NCI-H748 (cell line): ENCODE data around the gene CCDC120.

ENCODE experiments used
- DNase-seq: peaks from one replicate; lab custom pipeline; 2025; ENCODE audit not compliant: unreplicated experiment; lab: John Stamatoyannopoulos, UW

CCDC120 gene, protein sequence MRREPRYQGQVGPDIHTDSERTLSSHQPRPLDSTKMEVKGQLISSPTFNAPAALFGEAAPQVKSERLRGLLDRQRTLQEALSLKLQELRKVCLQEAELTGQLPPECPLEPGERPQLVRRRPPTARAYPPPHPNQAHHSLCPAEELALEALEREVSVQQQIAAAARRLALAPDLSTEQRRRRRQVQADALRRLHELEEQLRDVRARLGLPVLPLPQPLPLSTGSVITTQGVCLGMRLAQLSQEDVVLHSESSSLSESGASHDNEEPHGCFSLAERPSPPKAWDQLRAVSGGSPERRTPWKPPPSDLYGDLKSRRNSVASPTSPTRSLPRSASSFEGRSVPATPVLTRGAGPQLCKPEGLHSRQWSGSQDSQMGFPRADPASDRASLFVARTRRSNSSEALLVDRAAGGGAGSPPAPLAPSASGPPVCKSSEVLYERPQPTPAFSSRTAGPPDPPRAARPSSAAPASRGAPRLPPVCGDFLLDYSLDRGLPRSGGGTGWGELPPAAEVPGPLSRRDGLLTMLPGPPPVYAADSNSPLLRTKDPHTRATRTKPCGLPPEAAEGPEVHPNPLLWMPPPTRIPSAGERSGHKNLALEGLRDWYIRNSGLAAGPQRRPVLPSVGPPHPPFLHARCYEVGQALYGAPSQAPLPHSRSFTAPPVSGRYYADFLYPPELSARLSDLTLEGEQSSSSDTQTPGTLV

DNA sequence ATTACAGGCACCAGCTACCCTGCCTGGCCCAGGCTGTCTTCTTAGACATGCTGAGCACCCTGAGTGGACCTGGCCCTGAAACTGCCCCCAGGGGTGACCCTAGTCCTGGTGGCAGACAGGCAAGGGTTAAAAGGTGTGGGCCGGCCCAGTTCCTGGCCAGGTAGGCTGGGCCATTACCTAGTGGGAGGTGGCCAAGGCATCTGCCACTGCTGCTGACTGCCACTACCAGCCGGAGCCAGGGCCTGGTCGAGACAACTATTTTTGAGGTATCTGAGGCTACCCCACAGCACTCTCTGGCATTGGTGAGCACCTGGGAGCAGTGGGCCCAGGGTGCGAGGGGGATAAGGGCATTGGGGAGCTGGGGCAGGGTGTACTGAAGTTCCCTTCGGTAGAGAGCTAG, at the start of gene CCDC120:
CCDC120 (plus strand) TSS at position 206 of the 400 bp plus-strand sequence. CDS start 3,043 bp downstream, outside the sequence.
- DNase-seq, result no peak

DNA sequence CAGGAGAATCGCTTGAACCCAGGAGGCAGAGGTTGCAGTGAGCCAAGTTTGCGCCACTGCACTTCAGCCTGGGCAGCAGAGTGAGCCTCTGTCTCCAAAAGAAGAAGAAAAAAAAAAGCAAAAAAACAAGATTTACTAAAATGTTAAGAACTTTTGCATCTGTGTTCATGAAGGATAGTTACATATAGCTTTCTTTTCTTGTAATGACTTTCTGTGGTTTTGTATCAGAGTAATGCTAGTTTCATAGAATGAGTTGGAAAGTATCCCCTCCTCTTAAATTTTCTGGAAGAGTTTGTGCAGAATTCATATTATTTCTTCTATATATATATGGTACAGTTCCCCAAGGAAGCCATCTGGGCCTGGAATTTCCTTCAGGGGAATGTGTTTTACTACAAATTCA, 39.7 kb upstream of the CCDC120 start:
- no peak for DNase-seq

DNA sequence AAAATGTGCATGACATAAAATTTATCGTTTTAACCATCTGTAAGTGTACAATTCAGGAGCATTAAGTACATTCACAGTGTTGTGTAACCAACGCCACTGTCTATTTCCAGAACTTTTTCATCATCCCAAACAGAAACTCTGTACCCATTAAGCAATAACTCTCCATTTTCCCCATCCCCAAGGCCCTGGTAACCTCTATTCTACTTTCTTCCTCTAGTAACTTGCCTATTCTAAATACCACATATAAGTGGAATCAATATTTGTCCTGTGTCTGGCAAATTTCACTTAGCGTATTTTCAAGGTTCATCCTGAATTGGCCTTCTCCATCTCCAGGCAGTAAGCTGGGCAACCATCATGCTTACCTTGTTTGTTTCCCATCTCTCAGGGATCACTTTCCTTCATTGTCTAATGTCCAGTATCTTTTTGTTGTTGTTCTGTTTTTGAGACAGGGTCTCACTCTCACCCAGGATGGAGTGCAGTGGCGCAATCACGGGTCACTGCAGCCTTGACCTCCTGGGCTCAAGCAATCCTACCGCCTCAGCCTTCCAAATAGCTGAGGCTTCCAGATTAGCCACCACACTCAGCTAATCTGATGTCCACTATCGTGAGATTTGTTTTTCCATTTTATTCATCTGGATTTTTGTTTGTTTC, 39.1 kb upstream of the CCDC120 start:
- DNase-seq, result no peak

DNA sequence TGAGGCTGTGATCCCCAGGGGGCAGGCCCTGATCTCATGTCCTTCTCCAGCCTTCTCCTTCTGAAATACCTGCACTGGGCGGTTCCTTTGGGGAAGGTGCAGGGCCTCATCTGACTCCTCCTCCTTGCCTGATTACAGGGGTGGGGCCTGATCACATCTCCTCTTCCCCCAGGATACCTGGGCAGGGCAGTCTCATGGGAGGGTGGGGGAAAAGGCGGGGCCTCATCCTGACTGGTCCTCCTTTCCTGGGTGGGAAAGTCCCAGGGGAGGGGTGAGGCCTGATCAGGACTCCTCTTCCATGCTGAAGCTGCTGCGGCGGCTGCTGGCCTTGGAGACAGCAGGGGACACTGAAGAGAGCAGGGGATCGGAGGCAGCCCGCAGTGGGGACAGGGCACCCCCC, 28.9 kb upstream of the CCDC120 start:
- DNase-seq, result no peak

DNA sequence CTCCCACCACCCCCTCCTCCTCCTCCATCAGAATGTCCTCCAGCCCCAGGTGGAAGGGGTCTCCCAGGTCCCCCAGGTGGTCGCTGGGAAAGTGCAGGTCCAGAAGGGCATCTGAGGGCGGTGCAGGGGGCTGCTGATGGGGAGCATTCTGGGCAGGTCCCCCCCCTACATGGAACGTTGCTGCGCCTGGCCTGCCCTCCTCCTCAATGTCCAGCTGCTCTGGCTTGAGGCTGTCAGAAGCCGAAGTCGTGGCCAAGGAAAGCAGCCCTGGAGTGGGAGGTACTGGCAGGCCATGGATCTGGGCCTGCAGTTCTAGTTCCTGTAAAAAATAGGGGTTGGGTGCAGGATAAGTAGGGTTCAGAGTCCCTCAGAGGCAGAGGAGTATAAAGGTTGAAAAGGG, 28.5 kb upstream of the CCDC120 start:
- DNase-seq, result no peak

DNA sequence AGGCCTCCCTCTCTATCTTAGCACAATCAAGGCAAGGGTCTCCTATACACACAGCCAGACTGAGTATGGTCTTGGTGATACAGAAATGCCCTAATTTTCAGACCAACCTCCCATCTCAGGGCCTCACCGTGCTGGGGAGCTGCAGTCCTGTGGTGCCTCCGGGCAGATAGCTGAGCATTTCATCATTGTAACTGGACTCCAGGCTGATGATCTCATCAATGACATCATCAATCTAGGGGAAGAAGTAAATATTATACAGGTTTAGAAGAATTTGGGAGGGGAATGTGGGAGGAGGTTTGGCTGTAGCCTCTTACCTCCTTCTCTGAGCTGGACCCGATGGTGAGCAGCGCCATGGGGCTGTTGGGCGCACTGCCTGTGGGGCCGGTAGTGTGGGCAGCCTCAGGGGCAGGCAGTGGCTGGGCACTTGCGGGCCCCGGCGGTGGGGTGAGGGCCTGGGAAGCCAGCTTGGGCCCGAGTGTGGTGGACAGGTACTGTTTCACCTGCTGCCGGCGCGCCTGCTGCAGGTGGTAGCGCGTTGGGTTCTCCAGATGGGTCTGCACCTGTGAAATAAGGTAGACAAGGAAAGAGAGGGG, 20.8 kb upstream of the CCDC120 start:
- no peak for DNase-seq

DNA sequence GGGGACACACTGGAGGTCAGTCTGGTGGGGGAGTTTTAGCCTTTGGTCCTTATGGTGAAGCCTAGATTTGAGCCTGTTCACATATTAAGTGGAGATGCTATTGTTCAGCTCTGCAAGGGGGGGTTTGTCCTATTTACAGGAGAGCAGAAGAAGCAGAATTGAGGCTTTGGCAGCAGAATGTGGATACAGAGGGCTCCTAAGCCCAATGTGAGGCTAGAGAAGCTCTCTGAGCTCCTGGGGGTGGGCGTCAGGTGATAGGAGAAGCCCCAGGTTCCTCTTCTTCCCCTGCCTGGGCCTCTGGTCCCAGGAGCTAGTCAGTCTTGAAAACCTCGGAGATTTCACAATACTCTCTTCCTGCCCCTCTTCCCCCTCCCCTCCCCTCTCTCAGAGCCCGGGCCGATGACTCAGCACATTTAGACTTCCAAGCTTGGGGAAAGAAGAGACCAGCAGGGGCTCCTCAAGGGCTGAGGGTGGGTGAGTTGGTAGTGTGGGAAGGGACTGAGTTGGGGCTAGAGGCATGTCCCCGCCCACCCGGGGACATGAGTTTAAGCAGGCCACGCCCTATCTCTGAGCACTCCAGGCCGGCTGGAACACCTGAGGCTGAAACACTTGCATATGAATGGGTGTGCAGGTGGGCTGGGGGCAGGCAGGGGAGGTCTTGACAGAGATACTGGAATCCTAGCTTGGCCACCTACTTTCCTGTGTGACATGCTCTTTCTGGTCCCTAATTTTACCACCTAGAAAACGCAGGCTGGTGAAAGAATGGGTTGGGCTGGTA, 19.0 kb upstream of the CCDC120 start:
- DNase-seq, result peak; percentile 52

DNA sequence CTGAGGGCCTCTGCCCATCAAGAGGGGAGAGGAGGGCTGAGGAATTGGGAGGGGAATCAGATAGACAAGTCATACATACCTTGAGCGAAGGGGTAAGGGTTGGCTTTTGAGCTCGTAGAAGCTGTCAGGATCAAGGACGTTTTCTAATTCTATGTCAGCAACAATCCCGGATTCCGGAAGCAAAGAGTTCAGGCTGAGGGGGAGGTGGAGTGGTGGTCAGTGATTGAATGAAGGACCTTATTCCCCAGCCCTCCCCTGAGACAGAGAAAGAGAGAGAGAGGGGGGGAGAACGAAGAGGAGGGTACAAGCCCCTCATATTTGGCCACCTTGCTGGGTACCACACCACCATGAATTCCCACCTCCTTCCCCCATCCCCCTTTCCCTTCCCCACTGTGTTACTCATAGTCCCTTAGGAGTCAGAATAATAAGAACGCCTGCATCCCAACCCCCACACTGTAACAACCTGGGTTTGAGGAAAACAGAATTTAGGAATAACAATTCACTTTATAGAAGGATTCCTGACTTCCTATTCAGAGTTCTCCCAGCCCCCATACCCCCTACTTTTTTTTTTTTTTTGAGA, 18.3 kb upstream of the CCDC120 start:
- no peak for DNase-seq

DNA sequence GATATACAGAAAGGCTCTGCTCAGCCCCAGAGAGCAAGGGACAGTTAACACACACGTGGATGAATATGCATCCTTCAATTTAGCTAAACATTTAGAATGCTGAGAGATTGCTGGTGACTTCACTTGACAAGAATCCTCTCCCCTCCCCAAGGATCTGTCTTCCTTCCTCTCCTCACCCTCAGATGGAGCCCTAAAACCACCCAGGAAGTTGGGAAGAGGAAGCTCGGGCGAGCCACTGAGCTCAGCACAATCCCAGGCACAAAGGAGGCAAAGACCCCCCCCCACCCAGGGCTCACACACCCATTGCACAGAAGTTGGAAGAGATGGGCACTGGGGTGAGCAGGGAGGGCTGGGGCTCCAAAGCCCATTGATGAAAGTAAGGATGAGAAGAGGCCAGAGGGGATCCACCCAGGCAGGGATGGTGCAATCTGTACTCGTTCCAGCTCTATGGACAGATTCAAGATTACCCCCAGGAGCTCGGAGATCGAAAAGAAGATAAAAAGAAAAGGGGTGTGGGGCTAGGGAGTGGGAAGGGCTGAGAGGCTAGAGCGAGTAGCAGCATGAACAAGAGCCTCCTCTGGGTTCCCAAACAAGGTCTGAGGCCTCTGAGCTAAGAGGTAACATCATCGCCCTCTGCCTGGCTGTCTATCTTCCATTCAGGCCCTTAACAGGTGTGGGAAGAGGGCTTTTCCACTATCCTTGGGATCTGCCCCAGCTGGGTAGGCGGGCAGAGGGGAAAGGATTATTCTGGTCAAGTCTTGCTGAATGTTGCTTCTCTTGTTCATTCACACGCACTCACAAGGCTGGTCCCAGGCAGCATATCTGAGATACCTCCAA, 16.8 kb upstream of the CCDC120 start:
- peak; percentile 3 for DNase-seq

DNA sequence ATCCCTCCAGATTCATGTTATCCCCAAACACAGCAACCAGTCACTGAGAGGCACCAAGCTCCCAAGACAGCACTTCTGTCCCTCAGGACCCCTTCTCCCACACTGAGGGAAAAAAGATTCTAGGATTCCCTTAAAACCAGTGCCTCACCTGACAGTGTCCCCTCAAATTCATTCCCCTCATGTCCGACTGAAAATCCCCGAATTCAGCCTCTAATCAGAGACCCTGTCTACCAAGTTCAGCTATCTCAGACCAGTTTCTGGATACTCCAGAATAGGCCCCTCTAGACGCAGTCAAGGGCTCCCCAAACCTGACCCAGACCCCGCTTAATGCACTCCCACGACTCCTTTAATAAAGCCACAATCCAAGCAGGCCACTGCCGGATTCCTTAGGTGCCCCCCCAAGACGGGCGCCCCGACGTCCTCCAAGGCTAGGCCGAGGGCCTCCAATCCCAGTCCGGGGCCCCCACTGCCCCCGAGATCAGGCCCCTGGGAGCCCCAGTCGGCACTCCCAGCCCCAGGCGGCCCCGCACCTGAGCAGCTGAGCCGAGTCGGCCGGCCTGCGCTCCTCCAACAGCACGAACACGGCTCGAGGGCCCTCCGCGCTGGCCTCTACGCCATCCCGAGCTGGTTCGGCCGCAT, 16.1 kb upstream of the CCDC120 start:
- DNase-seq, result no peak

DNA sequence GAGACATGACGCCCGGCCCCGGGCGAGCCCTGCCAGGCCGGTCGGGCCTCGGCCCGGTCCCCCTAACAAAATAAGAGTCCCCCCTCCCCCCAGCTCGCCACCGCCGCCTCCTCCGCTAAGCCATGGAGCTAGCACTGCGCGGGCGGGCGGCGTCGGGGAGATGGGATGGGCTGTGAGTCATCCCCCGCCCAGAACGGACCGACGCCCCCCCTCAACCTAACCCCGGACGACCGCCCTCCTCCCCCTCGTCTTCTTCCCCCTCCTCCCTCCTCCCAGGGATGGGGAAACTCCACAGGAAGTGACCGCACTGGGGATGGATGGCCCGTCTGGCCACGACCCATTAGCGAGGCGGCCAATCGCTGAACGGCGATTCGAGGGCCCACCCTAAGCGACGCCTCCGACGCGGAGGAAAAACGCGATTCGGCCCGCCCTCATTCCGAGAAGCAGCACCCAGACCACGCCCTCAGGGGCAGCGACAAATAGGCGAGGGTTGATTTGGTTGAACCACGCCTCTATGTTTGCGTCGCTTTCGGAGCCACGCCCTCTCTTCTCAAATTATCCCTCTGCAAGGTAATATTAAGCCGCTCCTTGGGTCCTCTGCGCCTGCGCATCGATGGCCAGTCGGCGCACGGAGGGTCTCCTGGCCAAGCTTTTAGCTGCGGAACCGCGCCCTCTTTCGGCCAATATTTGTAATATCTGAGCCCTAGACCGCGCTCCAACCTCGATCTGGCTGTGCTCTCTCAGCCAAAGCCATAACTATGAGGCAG, 15.4 kb upstream of the CCDC120 start, which contains the start of gene TFE3:
TFE3 (minus strand) TSS at position 138 of the 767 bp plus-strand sequence; CDS start at position 7, 131 bp downstream.
- DNase-seq, result peak; percentile 99

DNA sequence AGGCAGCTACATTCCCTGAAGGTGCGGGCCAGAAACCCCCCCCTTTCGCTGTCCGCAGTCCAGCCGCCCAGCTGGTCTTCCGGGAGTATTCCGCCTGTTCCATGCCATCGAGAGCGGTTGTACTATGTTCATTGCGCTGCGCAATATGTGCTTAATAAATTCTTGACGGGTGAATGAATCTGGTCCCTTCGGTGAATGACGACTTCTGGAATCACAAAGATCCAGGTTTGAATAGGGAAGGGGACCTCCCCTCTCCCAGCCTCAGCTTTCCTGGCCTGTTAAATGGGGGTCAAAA, 14.9 kb upstream of the CCDC120 start:
- DNase-seq, result no peak

DNA sequence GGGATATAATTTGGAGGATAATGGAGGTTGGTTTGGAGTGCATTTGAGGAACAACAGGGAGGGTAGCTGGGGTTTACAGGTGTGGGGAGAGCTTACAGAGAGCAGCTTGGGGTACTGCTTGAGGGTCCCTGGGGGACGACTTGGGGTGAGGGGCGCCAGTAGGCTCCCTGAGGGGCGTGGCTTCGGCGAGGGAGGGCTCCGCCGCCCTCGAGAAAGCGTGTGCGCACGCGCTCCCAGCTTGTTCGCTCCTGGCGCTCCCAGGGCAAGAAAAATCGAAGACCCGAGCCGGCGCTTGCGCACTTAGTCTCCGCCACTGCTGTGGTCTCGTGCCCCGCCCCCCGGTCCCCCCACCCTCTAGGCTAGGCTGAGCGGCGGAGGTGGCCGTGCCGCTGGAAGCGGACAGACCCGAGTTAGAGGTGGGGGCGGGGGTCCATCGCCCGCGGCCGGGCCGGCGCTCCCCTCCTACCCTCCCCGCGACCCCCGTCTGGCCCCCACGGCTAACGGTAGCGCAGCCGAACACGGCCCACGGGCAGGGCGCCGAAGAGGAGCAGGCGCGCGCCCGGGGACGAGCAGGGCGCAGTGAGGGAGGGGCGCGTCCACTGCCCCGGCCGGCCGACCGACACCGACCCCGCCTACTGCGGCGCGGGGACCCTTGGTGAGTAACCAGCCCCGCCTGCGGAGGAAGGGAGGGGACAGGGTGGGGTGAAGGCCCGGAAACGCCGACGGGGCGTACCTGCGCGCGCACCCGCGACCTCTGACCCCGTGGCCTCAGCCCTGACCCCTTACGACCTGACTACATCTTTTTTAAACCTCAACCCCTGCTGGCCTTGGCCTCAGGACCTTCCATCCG, 5.4 kb upstream of the CCDC120 start:
- peak; percentile 88 for DNase-seq

DNA sequence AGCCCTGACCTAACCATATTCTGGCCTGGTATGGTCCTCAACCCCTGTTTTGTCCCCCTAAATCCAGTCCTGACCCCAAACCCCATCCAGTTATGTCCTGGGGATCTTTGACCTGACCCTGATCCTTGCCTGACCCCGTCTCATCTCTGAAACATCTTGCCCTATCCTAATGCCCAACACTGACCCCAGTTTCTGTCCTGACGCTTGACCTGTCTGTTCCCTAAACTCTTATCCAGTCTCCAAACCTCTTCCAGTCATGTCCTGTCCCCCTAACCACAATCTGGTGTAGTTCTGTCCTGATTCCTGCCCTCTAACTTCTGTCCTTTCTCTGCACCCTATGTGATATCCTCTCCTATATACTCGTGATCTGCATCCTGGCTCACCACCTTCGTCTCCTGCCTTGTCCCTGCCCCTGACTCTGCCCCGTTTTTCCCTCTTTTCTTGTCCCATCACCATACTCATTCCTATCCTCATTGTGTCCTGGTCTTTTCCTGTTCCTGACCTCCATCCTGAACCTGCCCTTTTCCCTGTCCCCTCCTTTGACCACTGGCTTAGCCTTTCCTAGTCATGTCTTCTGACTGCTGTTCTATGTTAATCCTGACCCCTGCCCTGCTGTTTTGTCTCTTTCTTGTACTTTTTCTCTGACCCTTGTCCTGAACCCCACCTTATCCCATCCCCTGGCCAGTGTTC, 4.6 kb upstream of the CCDC120 start:
- DNase-seq, result no peak

DNA sequence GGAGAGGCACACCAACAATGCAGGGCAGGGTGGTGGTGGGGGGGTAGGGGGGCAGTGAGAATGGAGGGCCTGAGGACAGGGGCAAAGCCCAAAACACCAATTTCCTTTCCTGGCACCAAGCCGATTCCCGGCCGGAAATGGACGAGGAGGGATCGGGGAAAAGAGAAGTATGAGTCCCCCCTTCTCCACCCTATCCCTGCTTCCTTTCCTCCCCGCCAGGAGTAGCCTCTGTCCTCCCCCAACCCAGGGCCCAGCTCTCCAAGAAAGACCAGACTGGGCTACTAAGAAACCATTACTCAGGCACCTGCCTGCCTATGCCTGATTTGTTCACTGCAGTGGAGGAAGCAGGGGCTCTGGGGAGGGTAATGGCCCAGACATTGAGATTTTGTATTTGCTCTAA, 402 bp downstream of the CCDC120 start:
- no peak for DNase-seq

DNA sequence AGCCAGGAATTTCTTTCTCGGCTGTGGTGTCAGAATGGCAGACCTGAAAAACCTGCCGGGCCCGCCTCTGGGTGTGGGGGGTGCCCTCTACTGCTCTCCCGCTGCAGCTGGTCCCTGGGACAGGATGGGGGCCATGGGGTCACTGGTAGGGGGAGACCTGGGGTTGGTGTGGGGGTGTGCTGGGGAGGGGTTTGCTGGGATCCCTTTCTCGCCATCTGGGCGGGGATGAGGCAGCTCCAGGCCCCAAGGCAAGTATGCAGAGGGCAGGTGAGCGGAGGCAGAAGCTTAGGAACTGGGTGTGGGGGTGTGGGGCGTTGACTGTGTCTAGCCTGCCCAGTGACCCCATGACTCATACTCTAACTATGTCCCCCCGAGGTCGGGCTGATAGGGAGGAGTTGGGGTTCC, 884 bp downstream of the CCDC120 start:
- no peak for DNase-seq

DNA sequence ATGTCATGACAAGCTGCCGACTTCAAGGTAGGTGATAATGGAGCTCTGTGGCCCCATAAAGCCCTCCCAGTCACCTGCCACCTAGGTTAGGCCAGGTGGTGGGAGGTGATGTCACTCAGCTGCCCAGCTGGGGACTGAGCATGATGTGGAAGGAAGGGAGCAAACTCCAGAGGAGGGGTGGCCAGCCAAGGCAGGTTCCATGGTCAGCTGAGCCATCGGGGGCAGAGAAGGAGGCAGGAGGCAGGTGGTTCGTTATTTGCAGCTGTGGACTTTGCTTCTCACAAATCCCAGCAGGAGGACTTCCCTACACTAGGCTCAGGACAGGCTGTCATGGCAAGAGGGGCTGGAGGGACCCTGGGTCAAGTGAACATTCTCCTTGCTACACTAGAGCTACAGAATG, 2.1 kb downstream of the CCDC120 start:
- DNase-seq, result no peak
